ENCODE results near the gene NUCKS1. TPM values are rescaled to one million over a fixed set of nuclear protein-coding genes. Genes with fewer than 3 reads are reported as not detected.
A peak's percentile ranks its signal among the peaks of the same experiment; 100 is the strongest.

The NUCKS1 gene
- polyA plus RNA-seq, 1 of the 3 experiments (the other 2 are of a cell fraction): 25.4 TPM

DNA sequence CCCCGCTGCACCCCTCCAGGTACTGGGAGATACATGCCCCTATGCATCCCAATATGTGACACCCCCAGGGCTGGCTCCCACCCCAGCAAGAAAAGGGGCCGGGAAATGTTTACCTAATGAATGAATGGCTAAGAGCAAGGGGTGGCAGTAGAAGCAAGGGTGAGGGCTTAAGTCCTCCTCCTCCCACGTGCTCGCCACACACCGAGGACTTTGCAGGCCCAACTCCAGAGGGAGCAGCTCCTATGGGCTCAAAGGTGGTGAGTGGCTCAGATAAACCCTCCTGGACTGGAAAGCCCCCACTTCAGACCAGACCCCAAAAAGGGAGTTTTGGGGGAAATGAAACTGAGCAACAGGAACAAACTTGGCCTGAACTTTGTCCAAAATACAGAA lies 81.0 kb downstream of the NUCKS1 start:
- no peaks in the 10 kb centered on the region for H3K27me3 ChIP-seq (ENCODE audit: insufficient read depth)
- no peak overlapping the region for H3K9ac ChIP-seq
- H3K9me2 ChIP-seq: no peaks in the 10 kb centered on the region
- H3K27ac ChIP-seq (ENCODE audit: low read depth in 2 of 2, low read length in 1 of 2): no peak overlapping the region
- H3K4me1 ChIP-seq (ENCODE audit: control insufficient read depth in 1 of 2, insufficient read depth in 2 of 2, low read depth in 1 of 2, low read length in 1 of 2): peaks cover 0 to 16% of the 10 kb centered on the region in 2 experiments; a peak in 1 of 4 replicates
- ChIA-PET POLR2A (no interaction called here), CTCF (interaction anchor here (0.8 to 18.5 kb wide), 4 partner anchors 9 to 181 kb away, joined by 3 to 214 read pairs (median 4); partner anchors contain the start of gene SLC45A3)
- H3K4me2 ChIP-seq: no peak overlapping the region
- H3K79me2 ChIP-seq (ENCODE audit: insufficient read depth): peaks cover 11% of the 10 kb centered on the region
- no peaks in the 10 kb centered on the region for H4K20me1 ChIP-seq (ENCODE audit: insufficient read depth)
- no peaks in the 10 kb centered on the region for H3F3A ChIP-seq (replicated peaks; ENCODE audit: insufficient read depth)
- no peak overlapping the region for H2AFZ ChIP-seq (ENCODE audit: low read depth)
- TF ChIP-seq TEAD4 (IDR thresholded peaks at IDR 0.05; ENCODE audit: borderline replicate concordance, insufficient read depth): no peak
- no peak for TF ChIP-seq FOXJ3 (CRISPR knock-in tag; IDR thresholded peaks at IDR 0.05)
- no peak for TF ChIP-seq NRF1 (IDR thresholded peaks at IDR 0.05; ENCODE audit: low read depth, low read length)
- TF ChIP-seq, protein P1, sequence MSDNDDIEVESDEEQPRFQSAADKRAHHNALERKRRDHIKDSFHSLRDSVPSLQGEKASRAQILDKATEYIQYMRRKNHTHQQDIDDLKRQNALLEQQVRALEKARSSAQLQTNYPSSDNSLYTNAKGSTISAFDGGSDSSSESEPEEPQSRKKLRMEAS (IDR thresholded peaks at IDR 0.05; ENCODE audit: low read depth): no peak
- TF ChIP-seq RFX5 (IDR thresholded peaks at IDR 0.05; ENCODE audit: low read length): no peak
- no peak for TF ChIP-seq EZH2phosphoT487 (IDR thresholded peaks at IDR 0.05; ENCODE audit: borderline replicate concordance, low read depth)
- TF ChIP-seq, protein P2, sequence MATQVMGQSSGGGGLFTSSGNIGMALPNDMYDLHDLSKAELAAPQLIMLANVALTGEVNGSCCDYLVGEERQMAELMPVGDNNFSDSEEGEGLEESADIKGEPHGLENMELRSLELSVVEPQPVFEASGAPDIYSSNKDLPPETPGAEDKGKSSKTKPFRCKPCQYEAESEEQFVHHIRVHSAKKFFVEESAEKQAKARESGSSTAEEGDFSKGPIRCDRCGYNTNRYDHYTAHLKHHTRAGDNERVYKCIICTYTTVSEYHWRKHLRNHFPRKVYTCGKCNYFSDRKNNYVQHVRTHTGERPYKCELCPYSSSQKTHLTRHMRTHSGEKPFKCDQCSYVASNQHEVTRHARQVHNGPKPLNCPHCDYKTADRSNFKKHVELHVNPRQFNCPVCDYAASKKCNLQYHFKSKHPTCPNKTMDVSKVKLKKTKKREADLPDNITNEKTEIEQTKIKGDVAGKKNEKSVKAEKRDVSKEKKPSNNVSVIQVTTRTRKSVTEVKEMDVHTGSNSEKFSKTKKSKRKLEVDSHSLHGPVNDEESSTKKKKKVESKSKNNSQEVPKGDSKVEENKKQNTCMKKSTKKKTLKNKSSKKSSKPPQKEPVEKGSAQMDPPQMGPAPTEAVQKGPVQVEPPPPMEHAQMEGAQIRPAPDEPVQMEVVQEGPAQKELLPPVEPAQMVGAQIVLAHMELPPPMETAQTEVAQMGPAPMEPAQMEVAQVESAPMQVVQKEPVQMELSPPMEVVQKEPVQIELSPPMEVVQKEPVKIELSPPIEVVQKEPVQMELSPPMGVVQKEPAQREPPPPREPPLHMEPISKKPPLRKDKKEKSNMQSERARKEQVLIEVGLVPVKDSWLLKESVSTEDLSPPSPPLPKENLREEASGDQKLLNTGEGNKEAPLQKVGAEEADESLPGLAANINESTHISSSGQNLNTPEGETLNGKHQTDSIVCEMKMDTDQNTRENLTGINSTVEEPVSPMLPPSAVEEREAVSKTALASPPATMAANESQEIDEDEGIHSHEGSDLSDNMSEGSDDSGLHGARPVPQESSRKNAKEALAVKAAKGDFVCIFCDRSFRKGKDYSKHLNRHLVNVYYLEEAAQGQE (IDR thresholded peaks at IDR 0.05; ENCODE audit: low read depth, low read length): no peak
- no peak for TF ChIP-seq MEF2A (IDR thresholded peaks at IDR 0.05; ENCODE audit: borderline replicate concordance, low read depth)
- no peak for TF ChIP-seq FOXM1 (IDR thresholded peaks at IDR 0.05; ENCODE audit: low read depth)
- no peak for TF ChIP-seq TAF1 (IDR thresholded peaks at IDR 0.05; ENCODE audit: borderline replicate concordance, low read depth, low read length)
- no peak for TF ChIP-seq ZBTB33 (IDR thresholded peaks at IDR 0.05; ENCODE audit: borderline replicate concordance, low read depth)
- no peak for TF ChIP-seq GABPA (IDR thresholded peaks at IDR 0.05; ENCODE audit: low read depth)
- 100% methylated on average over 5 of the region's 5 CpGs for WGBS (ENCODE audit: low lambda C conversion rate)
- DNase-seq: peak; percentile 16
- no peaks in the 10 kb centered on the region for H3K36me3 ChIP-seq (replicated peaks in 1 of 2; ENCODE audit: control insufficient read depth in 1 of 2, insufficient read depth in 2 of 2, low read length in 1 of 2)
- no peaks in the 10 kb centered on the region for H3K9me3 ChIP-seq
- H3K4me3 ChIP-seq (ENCODE audit: low read depth in 2 of 2, low read length in 1 of 2): no peak overlapping the region
